ENCODE measurements around the gene IRF5.
"Not testable (repeated sequence)": the region's sequence is repeated elsewhere in the genome, so short reads cannot be mapped to it uniquely, and the experiment has no call there.

IRF5 gene

DNA sequence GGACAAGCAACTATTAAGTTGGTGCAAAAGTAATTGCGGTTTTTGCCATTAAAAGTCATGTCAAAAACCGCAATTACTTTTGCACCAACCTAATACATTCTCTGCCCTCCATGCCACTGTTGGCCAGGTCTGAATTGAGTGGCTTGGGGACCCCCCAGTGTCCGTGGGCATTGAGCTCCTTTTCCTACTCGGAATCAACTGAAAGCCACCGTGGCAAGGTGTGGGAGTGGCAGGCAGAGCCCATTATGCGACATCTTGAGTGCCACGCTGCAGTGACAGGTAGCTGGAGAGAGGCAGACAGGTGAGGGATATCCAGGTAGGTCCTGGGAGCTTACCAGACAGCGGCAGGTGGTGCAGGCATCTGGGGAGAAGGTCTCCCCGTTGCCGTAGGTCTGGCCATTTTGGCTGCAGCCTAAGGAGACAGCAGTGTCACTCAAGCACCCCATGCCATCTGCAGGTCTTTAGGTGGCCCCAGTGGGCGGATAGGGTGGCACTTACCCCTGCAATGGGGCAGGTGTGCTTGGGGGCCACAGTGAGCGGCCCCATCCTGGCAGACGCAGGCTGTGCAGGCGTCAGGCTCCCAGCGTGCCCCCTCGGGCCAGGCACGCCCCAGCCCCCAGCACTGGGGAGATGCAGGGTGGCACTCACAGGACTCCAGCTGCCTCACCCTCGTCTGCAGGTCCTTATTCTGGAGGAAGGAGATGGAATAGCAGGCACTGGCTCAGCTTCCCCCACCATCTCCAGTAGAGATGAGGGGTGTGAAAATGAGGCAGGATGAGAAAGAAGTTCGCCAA is 30.8 kb upstream of the IRF5 start:
- no peak for DNase-seq

DNA sequence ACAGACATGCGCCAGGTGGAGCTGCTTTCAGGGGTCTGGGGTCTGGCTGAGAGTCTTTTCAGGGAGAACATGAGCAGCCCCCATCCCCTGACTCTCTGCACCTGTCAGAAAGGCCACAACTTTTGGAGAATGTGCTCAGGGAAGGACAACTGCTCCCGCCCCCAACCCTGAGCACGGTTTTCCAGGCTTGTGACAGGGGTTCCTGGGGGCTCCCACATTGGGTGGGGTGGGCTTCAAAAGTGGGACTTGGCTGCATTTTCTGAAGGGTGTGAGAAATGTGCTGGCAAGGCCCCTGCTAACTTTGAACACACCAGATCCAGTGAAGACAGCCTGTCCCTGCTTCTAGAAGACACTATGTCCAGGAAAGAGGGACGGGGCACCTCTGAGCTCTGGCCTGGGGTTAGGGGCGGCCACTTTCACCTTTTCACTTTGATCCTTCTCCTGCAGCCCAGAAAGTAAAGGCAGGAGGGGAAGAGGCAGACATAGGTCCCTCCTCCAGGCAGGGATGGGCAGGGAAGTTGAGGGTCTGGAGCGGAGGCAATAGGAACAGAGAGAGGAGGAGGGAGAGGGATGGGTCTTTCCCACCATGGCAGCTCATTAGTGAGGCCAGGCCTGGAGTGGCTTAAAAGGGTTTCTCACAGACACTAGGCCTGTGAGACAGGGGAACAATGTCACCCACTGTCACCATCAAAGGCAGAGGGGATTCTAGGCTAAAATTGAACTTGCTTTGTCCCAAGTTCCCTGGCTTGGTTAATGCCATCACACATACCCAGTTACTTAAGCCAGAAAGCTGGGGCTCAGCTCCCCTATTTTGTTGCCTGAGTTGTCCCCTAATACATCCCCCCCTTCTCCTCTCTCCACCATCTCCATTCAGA is 28.7 kb upstream of the IRF5 start:
- DNase-seq = no peak

DNA sequence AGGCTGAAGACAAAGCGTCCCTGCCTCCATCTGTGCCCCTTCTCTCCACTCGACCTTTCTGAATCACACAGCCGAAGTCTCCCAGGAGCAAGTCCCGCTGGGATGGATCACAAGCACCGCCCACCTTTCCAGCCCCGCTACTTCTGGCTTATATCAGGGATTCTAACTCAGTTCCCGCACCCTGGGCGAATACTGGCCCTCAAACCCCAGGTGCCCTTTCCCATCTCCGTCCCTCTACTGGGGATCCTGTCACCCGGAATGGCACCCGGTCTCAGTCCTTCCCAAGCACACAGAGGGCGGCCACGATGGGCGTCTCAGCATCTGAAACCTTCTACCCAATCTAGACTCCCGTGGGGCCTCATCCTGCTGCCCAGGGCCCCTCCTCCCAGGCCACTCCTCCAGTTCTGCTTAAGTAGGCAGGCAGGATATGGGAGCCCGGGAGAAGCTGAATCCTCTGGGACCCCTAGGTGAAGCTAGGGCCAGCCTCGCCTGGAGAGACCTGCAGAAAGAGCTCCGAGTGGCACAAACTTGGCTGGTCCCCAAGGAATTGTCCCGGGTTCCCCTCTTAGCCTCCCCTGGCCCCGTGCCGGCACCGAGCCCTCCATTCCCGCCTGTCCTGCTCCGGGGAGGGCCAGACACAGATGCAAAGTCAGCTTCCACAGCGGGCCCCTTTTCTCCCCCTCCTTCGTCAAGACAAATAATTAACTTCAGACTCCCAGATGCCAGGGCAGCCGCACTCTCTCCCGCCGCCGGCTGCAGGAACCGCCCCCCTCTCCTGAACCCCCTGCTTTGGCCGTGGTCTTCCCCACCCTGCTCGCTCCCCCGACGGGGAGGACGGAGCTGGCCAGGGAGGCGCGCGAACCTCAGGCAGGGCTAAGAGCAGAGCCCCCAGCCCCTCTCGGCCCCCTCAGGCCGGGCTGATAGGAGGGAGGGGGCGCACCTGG is 27.8 kb upstream of the IRF5 start:
- no peak for DNase-seq

DNA sequence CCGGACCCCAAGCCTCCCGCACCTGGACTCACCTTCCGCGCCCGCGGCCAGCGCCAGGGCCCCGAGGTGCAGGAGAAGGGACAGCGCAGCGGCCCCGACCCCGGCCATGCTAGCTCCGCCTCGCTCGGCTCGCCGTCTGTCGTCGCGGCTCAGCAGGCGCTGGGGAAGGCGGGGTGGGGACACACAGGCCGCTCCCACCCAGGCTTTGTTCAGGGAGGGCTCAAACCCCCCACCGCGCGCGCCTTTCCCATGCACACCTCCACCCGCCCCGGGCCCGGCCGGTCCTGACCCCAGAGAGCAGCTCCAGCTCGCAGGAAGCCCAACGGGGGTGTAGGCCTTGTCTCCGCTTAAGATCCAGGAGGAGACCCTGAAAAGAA is 27.2 kb upstream of the IRF5 start, which contains the start of gene KCP:
TSS of gene KCP (minus strand) at position 141 of the 377 bp plus-strand sequence. CDS start at position 108, 33 bp downstream.
- DNase-seq = no peak

DNA sequence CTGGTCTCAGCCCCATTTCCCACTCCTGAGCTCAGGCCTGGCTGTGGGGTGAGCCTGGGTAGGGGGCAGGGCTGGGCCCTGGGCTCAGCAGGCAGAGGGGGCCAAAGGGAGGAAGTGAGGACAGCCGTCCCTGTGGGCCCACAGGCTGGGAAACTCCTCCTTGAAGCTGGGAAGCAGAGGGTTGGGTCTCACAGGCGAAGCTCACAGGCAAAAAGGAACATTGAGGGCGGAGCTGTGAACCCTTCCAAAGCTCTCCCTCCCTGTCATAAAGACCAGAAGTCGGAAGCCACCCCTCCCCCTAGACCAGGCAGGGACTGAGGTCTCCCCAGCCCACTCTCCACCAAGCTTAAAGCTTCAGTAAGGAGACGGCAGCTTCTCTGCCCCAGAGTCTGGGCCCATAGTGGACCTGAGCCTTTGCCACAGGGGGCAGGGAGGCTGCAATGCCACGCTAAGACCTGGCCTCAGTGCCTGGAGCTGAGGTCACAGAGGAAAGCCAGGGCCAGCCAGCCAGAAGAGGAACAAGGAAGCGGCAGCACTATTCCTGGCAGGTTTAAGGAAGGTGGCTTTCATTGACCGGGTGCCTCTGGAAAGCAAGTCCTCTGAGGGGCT is 26.2 kb upstream of the IRF5 start:
- DNase-seq = no peak

DNA sequence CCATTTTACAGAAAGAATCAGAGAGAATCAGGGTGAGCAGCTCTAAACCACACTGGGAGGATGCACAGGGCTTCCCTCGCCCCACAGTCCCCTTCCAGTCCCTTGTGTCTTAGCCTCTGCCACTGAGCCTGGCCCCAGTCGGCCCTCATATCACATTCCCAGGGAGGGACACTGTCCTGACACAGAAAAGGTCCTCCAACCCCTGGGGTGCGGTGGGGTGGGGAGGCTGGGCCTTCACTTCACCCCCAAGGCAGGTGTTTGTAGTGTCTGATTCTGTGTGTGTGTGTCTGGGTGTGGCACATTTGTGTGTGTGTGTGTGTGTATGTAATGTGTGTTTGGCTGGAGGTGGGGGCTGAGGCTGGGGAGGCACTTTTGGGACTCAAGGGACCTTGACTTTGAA is 25.4 kb upstream of the IRF5 start:
- DNase-seq = no peak

DNA sequence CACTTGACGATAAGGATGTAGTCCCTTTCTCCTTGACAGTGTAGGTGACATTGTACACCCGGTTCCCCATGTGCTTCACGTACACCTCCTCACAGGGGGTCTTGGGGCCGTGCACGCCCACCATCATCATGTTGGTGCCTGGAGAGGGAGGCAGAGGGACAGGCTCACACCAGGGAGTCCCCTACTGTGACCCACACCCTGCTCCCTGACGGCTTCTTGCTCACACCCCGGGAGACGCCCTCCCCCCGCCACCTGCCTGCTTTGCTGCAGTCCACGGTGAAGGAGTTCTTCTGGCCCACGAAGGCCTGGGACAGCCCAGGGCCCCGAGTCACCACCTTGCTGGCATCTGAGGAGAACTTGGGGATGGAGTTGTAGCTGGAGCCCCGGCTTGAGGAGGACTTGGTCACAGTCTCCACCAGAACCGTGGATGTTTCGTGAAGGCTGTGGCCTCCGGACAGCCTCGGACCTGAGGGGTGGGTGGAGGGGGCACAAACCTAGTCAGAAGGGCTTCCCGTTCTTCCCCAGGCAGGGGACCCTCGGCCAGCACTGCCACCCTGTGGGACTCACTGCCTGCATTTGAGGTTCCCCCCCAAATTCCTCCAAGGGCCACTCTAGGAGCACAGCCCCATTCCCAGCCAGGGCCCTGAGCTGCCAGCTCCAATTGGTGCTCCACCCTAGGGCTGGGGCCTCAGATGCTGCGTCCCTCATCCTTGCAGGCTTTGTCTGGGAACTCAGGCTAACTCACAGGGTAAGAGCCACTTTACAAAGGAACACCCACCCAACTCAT is 24.8 kb upstream of the IRF5 start:
- DNase-seq = not testable (repeated sequence)

DNA sequence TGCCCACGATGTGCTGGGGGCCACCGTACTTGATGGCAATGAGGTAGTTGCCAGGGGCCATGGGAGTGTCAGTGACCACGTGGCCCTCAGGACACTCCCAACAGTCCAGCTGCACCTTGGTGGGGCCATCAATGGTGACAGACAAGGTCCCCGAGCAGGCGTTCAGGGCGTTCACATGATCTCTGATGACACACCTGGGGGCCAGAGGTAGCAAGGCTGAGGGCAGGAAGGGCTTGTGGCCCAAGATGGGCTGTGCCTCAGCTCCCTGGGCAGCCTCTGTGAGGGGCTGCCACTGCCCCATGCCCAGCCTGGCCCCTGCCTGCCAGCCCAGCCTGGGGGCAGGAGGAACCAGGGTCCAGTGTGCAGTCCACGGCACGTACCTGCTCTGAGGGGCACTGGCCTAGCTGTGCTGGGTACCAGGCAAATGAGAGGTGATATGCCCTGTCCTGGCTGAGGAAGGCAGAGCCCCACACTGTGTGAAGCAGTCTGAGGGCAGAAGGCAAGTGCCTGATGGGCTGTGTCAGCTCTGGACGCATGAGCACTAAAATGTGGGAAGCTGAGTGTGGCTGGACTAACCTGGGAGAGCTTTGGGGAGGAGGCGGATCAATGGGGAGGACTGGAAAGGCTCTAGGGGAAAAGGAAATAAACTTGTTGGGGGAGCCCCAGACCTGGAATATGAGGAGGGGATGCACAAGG is 23.7 kb upstream of the IRF5 start:
- DNase-seq = no peak

DNA sequence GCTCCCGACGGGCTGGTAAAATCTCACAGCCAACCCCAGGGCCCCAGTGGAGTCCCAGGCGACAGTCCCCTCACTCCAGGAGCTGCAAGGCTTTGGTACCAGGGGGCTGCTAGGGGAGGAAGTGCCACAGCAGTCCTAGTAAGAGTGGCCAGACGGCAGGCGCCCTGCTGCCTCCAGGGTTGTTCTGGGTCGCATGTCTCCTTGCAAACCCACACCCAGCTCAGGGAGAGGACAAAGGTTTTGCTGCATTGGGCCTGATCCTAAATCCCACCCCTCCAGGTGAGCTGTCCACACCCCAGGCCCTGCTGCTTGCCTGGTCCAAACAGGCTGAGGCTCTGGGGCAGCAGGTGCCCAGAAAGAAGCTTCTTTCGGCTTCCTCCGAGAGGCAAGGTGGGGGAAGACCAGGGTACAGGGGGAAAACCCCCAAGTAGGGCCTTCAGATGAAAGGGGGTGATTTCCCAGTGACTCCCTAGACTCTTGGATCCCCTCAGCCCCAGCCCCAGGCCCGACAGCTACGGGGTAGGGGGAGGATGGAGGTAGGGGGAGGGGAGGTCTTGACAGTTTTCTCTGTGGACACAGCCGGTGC is 23.1 kb upstream of the IRF5 start:
- DNase-seq = no peak

DNA sequence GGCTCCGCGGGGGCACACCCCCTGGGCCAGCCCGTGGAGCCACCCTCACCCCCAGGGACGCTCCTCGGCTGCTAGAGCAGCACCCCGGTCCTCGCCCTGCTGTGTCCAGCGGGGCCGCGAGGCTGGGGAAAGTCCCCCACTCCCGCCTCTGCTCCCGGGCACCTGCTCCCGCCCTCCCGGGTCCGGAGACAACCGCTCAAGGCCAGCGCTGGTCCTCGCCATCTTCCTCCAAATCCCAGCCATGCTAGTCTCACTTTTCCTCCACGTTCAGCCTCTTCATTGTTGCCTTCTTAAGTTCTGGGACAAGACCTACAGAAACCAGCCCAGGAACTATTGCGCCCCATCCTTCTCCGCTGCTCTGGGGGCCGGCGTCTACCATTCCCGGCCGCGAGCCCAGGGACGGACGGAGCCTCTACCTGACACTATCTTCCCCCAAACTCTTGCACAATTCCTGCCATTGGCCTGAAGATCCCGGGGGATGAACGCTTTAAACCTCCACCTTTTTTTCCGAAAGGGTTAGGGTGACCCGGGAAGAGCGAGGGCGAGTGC is 22.4 kb upstream of the IRF5 start:
- DNase-seq = no peak

DNA sequence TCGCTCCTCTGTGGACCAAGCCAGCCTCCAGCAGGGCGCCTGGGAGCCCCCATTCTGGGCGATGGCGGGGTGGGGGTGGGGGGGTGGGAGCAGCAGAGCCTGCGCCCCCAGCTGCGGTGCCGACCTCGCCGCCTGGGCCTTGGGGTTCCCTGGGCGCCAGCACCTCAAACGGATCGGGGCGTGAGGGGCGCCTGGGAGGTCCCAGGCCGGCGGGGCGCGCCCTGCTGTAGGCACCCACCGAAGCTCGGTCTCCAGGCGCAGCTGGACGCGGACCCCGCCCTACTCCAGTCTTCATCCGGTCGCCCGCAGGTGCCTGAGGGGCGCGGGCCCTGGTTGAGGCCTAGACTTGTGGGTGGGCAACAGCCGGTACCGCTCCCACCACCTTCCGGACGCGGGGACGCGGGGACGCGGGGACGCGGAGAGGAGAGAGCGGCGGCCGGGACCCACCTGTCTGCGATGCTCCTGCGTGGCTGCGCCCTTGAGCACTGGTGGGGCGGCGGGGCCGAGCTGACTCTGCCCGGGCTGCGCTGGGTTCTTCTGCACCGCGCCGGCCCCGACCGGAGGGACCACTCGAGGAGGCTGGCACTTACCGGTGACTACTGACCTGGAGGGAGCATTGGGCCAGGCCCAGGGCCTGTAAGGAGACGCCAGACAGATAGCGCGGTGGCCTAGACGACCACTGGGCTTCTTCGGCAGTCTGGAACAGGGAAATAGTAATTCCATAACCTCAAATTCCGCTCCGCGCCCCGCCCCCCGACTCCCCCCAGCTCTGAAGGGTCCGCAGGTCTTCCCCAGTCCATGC is 21.7 kb upstream of the IRF5 start:
- no peak for DNase-seq

DNA sequence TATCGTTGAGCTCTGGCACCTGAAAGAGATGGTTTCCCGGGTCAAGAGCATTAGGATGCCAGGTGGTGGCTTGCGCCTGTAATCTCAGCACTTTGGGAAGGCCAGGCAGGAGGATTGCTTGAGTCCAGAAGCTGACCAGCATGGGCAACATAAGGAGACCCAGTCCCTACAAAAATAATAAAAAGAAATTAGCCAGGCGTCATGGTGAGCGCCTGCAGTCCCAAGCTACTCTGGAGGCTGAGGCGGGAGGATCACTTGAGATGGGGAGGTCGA is 21.1 kb upstream of the IRF5 start:
- no peak for DNase-seq

DNA sequence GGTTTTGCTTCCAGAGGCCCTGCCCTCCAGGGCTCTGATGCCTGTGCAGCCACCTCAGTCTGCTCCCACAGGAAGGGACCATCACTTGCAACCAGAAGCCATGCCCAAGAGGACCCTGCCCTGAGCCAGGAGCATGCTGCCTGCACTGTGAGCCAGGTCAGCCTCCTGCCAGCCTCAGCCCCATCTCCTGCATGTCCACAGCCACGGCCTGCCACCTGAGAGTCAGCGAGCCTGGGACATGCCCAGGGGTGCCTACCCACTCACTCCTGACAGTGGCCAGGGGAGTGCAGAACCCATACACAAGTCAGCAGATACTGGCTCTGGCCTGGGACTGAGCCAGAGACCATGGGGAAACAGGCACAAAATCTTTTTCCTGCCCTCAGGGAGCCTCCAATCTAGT is 20.6 kb upstream of the IRF5 start:
- no peak for DNase-seq

DNA sequence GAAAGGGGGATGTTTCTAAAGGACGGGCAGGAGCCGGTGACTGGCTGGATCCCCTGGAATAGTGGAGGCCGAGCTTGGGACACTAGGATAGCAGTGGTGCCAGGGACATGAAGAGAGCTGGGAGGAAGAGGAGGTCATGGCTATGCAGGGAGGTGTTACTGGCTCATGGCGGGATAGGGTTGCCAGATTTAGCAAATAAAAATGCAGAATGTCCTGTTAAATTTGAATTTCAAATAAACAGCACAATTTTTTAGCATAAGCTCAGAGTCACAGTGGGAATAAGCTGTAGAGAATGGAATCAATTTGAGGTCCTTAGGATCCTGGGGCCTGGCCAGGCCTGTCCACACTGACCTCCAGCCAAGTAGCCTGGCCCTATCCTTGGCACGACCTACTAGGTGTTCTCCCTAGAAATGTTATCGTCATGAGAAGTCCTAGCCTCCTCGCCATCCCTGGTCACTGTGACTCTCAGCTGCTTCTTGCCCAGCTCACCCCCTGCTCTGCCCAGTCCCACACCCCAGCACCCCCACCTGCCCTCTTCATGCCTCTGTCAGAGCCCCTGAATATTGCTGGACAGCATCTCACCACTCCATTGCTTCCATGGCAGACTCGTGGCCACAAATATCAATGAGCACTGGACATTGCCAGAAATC is 19.6 kb upstream of the IRF5 start:
- no peak for DNase-seq

DNA sequence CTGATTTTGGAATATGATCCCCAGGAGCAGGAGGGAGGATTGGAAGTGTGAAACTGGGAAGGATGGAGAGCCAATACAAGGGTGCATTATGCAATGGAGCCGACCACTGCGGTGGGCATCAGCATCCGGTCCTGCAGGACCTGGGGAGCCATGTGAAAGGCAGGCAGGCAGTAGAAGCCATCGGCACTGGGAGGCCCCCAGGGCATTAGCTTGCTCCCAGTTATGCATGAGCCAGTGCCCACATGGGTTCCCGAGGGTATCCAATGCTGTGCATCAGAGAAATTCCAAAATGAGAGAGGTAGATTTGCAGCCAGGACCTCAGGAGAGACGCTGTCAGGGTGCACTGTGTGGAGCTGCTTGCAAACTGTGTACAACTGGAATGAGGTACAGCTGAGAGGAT is 18.5 kb upstream of the IRF5 start:
- no peak for DNase-seq

DNA sequence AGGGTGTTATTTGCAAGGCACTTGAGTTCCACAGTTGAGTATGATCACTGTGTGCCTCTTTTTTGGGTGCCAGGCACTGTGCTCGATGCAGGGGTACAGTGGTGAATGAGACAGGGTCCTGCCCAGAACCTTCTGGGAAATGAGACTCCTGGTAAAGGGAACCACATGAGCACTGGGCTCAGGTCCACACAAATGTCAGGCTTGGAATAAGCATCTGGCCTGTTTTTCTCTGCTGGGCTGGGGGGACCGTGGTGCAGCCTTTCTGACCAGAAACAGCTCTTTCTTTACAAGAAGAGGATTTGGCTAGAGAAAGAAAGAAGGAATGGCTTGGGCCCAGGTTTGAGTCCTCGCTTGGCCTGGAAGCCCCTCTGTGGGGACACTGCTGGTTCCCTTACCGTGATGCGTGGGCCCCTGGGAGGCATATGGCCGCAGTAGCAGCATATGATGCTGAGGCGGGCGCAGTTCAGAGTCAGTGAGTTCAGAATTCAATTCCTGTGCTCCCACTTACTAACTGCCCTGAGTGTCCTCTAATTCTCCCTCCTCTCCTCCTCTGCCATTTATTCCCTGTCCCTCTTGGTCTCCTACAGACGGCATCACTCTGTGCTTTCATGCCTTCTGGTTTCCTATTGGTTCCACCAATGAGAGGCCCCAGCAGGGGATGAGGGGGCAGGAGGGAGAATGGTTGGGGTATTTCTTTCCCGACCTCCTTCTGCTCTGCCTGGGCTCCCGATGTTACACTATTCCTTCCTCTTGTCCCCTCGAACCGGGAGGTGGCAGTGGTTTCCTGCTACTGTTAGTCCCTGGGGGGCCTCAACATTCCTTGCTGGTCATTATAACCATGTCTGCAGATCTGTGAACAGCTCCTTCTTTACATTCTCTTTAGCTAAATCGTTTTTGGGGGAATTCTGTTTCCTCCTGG is 17.6 kb upstream of the IRF5 start:
- DNase-seq = no peak

DNA sequence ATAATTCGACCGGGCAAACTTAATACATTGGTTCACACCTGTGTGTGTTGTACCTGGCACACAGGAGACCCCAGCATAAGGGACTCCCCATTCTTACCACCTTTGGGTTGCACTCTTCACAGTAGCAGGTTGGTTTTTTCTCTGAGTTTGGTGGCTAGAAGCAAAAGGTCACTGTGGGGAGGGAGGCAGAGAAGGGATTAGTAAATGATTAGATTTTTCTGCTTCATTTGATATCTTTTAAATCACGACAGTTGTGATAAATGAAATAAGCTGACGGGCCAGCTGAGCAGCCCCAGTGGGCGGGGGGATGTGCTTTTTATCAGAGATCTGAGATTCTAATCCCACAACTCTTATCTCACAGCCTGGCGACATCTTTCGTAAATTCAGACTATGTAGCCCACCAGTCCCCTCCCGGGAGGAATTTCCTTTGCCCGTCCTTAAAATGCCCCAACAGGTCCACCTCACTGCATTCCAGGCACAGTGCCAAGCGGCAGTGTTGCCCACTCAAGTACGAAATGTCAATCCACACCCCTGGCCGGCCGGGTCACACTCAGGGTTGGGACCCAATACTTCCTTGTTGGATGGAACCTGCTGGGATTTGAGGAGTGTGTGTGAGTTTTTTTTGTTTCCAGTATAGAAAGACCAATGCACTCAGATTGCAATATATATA is 16.7 kb upstream of the IRF5 start:
- no peak for DNase-seq
